OCI-LY3 (cell line): Measurements from ENCODE around the gene OR1L8.

Experiments
- H2AFZ ChIP-seq: fragments of 200-600, 300-600 bp; shearing (Covaris generic); 2 replicates; pipeline ENCODE4 v1.6.0; 2014; ENCODE audit warnings: antibody characterized with exemption, low read depth, low read length
- H3K27ac ChIP-seq: fragments of 200-600, 300-600 bp; sonication (generic); 2 replicates; pipeline ENCODE4 v1.5.1; 2014; ENCODE audit warnings: mild to moderate bottlenecking, low read length, moderate library complexity, mixed read lengths
- H3K27me3 ChIP-seq: fragments of 200-600, 300-600 bp; sonication (generic); 2 replicates; pipeline ENCODE4 v1.6.1; 2014; ENCODE audit warnings: low read depth, low read length, mixed read lengths
- H3K36me3 ChIP-seq: fragments of 200-600, 300-600 bp; sonication (generic); replicated peaks from 2 replicates; pipeline ENCODE3; 2014; ENCODE audit warnings: low read depth, low read length, mixed read lengths
- H3K4me1 ChIP-seq: fragments of 300-600, 200-600 bp; sonication (generic); 2 replicates; pipeline ENCODE4 v1.6.1; 2014; ENCODE audit warnings: low read length, mixed read lengths
- H3K4me2 ChIP-seq: fragments of 200-600, 300-600 bp; sonication (generic); 2 replicates; pipeline ENCODE4 v1.6.1; 2014; ENCODE audit warnings: low read length, mixed read lengths
- H3K4me3 ChIP-seq: fragments of 300-600, 200-600 bp; sonication (generic); 2 replicates; pipeline ENCODE4 v1.5.1; 2014; ENCODE audit warnings: antibody characterized with exemption, mild to moderate bottlenecking, low read length, moderate library complexity
- H3K79me2 ChIP-seq: fragments of 300-600, 200-600 bp; shearing (Covaris generic); 2 replicates; pipeline ENCODE4 v1.6.1; 2014; ENCODE audit warnings: mild to moderate bottlenecking, low read length, mixed read lengths
- H3K9ac ChIP-seq: fragments of 300-600, 200-600 bp; shearing (Covaris generic); 2 replicates; pipeline ENCODE4 v1.6.0; 2014; ENCODE audit warnings: mild to moderate bottlenecking, low read length, moderate library complexity
- H3K9me3 ChIP-seq: fragments of 200-600, 300-600 bp; shearing (Covaris generic); 2 replicates; pipeline ENCODE4 v1.6.1; 2014; ENCODE audit warnings: low read length, mixed read lengths; ENCODE audit not compliant: insufficient read depth
- H4K20me1 ChIP-seq: fragments of 200-600, 300-600 bp; sonication (generic); 2 replicates; pipeline ENCODE4 v1.6.1; 2016; ENCODE audit warnings: low read length, mixed read lengths; ENCODE audit not compliant: insufficient read depth
- CTCF ChIP-seq: fragments of 200-600, 300-600 bp; sonication (generic); IDR thresholded peaks from 2 replicates; pipeline ENCODE4 v1.5.1; 2014; ENCODE audit warnings: antibody characterized with exemption, low read length, low read depth
- EZH2phosphoT487 ChIP-seq: fragments of 200-600 bp; shearing (Covaris generic); IDR thresholded peaks from 2 replicates; pipeline ENCODE4 v1.6.1; 2018; ENCODE audit warnings: antibody characterized with exemption, mixed run types, low read depth

Gene OR1L8

GRCh38 chr9:122605691-122606090 lies 22.5 kb upstream of the OR1L8 start:
- no peak overlapping the region for H3K9ac ChIP-seq
- H4K20me1 ChIP-seq = no peaks in the 10 kb centered on the region
- no peak overlapping the region for H3K27ac ChIP-seq
- H3K9me3 ChIP-seq = no peaks in the 10 kb centered on the region
- no peaks in the 10 kb centered on the region for H3K79me2 ChIP-seq
- H3K4me2 ChIP-seq = no peak overlapping the region
- no peaks in the 10 kb centered on the region for H3K36me3 ChIP-seq
- H3K4me1 ChIP-seq = no peaks in the 10 kb centered on the region
- TF ChIP-seq CTCF = no peak
- no peak for TF ChIP-seq EZH2phosphoT487
- no peak overlapping the region for H3K4me3 ChIP-seq
- H2AFZ ChIP-seq = no peak overlapping the region
- H3K27me3 ChIP-seq = peaks cover 22% of the 10 kb centered on the region

GRCh38 chr9:122580360-122580759 lies 2.8 kb downstream of the OR1L8 start:
- H2AFZ ChIP-seq = no peak overlapping the region
- H3K9me3 ChIP-seq = no peaks in the 10 kb centered on the region
- TF ChIP-seq CTCF (no peak), EZH2phosphoT487 (no peak)

GRCh38 chr9:122579874-122580273 lies 3.3 kb downstream of the OR1L8 start:
- no peaks in the 10 kb centered on the region for H3K36me3 ChIP-seq
- H3K27ac ChIP-seq = no peak overlapping the region
- no peaks in the 10 kb centered on the region for H3K79me2 ChIP-seq
- H3K9ac ChIP-seq = no peak overlapping the region
- no peaks in the 10 kb centered on the region for H3K4me1 ChIP-seq
- no peaks in the 10 kb centered on the region for H3K27me3 ChIP-seq
- no peak overlapping the region for H2AFZ ChIP-seq
- no peaks in the 10 kb centered on the region for H3K9me3 ChIP-seq
- no peak for TF ChIP-seq CTCF
- no peak for TF ChIP-seq EZH2phosphoT487
- no peak overlapping the region for H3K4me3 ChIP-seq
- no peak overlapping the region for H3K4me2 ChIP-seq
- H4K20me1 ChIP-seq = no peaks in the 10 kb centered on the region

More at GRCh38 chr9:122580360-122580759, 2.8 kb downstream of the OR1L8 start:
- Histone ChIP-seq H3K4me3 (no peak overlapping the region), H3K4me2 (no peak overlapping the region), H3K27me3 (no peaks in the 10 kb centered on the region), H3K4me1 (no peaks in the 10 kb centered on the region), H3K36me3 (no peaks in the 10 kb centered on the region), H3K79me2 (no peaks in the 10 kb centered on the region), H3K9ac (no peak overlapping the region), H4K20me1 (no peaks in the 10 kb centered on the region), H3K27ac (no peak overlapping the region)

GRCh38 chr9:122572456-122572855 lies 10.7 kb downstream of the OR1L8 start:
- H2AFZ ChIP-seq = no peak overlapping the region
- H4K20me1 ChIP-seq = no peaks in the 10 kb centered on the region
- no peak overlapping the region for H3K4me3 ChIP-seq
- TF ChIP-seq CTCF (no peak), EZH2phosphoT487 (no peak)
- no peak overlapping the region for H3K27ac ChIP-seq
- H3K36me3 ChIP-seq = no peaks in the 10 kb centered on the region
- no peak overlapping the region for H3K4me2 ChIP-seq
- H3K9me3 ChIP-seq = no peaks in the 10 kb centered on the region
- H3K27me3 ChIP-seq = peaks cover 15% of the 10 kb centered on the region
- no peaks in the 10 kb centered on the region for H3K4me1 ChIP-seq
- H3K79me2 ChIP-seq = no peaks in the 10 kb centered on the region
- H3K9ac ChIP-seq = no peak overlapping the region
